HUES48 (cell line): ENCODE data around the gene HAUS2.
A peak's percentile ranks its signal among the peaks of the same experiment; 100 is the strongest.
"Not testable (repeated sequence)": the region's sequence is repeated elsewhere in the genome, so short reads cannot be mapped to it uniquely, and the experiment has no call there.

ENCODE experiments used
- H3K27ac ChIP-seq: one replicate; pipeline ENCODE4 v1.7.0; 2013; ENCODE audit warnings: low read depth, low read length, inconsistent platforms
- H3K27me3 ChIP-seq: 2 replicates; pipeline ENCODE4 v1.6.1; 2013; ENCODE audit warnings: mild to moderate bottlenecking, low read length; ENCODE audit not compliant: control insufficient read depth, insufficient read depth
- H3K36me3 ChIP-seq: 2 replicates; pipeline ENCODE4 v1.6.1; 2013; ENCODE audit warnings: low read length; ENCODE audit not compliant: control insufficient read depth, insufficient read depth
- H3K4me1 ChIP-seq: 2 replicates; pipeline ENCODE4 v1.6.1; 2013; ENCODE audit warnings: mild to moderate bottlenecking, low read length; ENCODE audit not compliant: control insufficient read depth, insufficient read depth
- H3K4me3 ChIP-seq: 2 replicates; pipeline ENCODE4 v1.5.1; 2013; ENCODE audit warnings: mild to moderate bottlenecking, low read depth, low read length
- H3K9ac ChIP-seq: 2 replicates; pipeline ENCODE4 v1.6.1; 2013; ENCODE audit warnings: mild to moderate bottlenecking, low read depth, low read length, moderate library complexity
- H3K9me3 ChIP-seq: 2 replicates; pipeline ENCODE4 v1.6.1; 2013; ENCODE audit warnings: low read length; ENCODE audit not compliant: control insufficient read depth, insufficient read depth

HAUS2 gene

DNA sequence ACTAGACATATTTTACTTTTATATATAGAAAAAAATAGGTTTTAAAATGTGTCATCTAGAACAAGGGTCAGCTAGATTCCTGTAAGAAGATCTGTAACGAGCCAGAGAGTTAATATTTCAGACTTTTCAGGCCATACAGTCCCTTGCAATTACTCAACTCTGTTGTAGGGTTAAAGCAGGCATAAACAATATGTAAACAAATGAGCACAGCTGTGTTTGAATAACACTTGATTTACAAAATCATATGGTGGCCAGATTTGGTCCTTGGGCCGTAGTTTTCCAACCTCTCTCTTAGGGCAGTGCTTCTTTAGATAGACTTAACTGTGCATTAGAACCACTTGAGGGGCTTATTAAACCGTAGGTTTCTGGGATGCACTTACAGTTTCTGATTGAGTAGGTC is 19.7 kb upstream of the HAUS2 start:
- H3K27ac ChIP-seq, result no peak overlapping the region
- H3K36me3 ChIP-seq, result peaks cover 60% of the 10 kb centered on the region
- no peak overlapping the region for H3K9ac ChIP-seq
- H3K27me3 ChIP-seq, result no peaks in the 10 kb centered on the region
- H3K9me3 ChIP-seq, result no peaks in the 10 kb centered on the region
- H3K4me3 ChIP-seq, result no peak overlapping the region
- H3K4me1 ChIP-seq, result no peaks in the 10 kb centered on the region

DNA sequence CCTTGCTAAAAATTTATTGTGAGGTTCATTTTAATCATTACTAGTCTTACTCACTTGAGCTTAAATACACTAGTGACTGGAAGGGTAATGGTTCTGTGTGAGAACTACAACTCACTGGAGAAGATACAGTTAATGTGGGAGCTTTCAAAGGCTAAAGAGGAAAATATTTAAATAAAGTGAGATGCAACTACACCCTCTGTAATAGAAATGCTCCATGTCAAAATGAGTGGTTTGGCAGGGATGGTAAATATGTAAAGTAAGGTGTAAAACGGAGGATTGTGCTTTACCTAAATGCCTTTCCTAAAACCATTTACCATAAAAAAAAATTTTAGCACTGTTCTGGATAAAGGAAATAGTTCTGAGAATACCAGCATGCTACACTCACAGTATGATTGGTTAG is 15.4 kb upstream of the HAUS2 start:
- Histone ChIP-seq H3K27me3 (no peaks in the 10 kb centered on the region), H3K9me3 (no peaks in the 10 kb centered on the region), H3K4me3 (no peak overlapping the region), H3K36me3 (peaks cover 46% of the 10 kb centered on the region), H3K9ac (no peak overlapping the region), H3K27ac (no peak overlapping the region), H3K4me1 (no peaks in the 10 kb centered on the region)

DNA sequence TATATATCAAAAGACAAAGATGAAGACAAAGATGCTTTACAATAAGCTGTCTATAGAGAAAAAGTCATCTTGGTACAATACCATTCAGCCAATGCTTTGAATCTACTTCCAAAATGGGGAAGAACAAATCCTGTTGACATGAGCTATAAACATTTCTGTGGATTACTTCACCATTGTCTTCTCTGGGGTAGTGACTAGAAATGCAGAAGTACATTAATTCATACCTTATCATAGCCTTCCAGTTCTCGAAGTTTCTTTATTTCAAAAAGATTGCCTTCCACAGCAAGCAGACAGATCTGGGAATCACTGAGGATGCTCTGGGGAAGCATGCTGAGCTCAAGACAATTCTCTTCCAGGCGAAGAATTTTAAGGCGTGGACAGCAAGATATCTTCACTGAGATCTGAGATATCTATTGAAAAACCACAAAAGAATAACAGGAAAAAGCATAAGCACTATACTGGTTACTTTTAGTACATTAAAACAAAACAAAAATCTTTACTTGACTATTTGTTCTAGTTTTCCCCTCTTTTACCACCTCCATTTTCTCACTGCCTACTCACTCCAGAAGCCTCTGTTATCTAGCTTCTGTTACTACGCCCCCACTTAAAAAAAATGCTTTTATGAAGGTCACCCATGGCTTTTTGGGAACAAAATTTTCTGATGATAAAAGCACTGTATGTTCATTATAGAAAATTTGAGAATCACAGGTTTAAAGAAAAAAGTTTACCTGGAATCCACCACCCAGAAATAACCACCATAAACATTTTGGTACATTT is 3.6 kb upstream of the HAUS2 start:
- Histone ChIP-seq H3K9ac (no peak overlapping the region), H3K27me3 (no peaks in the 10 kb centered on the region), H3K36me3 (peaks cover 25% of the 10 kb centered on the region), H3K9me3 (no peaks in the 10 kb centered on the region), H3K27ac (no peak overlapping the region), H3K4me3 (no peak overlapping the region), H3K4me1 (0 out of 2 replicates have a peak, but pooled peaks cover 7% of the 10 kb centered on the region)

DNA sequence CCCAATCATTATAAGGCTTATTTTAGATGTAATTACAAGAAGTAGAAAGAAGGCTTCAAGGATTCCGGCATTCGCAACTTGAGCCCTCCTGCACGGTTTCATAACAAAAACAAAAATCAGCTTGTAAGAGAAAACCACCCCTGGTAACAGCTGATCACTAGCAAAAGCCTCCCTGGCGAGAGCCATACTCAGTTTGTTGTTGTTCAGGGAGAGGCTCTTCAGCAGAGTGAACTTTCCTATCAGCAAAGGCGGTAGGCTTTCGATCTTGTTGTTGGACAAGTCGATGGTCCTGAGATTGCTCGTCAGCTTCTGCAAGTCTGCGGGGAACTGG is 755 bp upstream of the HAUS2 start:
- Histone ChIP-seq H3K36me3 (peaks cover 20% of the 10 kb centered on the region), H3K9ac (peak overlapping the region; percentile 92; the same call in 1 of the 2 replicates), H3K27ac (peak overlapping the region; percentile 63), H3K27me3 (no peaks in the 10 kb centered on the region), H3K4me3 (peak overlapping the region; percentile 94), H3K9me3 (no peaks in the 10 kb centered on the region), H3K4me1 (0 out of 2 replicates have a peak, but pooled peaks cover 7% of the 10 kb centered on the region)

DNA sequence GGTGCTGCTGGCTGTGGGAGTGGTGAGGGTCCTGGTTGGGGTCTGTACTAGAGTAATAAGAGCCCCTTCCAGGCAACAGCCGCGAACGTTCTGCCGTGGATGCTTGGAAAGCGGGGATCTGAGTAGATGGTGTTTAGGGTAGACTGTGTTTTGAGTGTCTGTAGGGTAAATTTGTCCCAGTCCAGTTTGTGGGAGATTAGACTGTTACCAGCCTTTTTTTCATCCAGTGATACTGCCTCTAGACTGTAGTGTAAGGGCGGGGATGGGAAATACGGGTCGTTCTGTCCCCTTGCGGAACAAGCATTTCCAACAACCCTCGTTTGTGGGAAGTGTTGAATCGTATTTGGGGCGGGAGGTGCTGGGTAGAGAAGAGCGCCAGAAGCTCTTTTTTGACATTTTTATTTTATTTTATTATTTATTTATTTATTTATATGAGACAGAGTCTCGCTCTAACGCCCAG is 424 bp downstream of the HAUS2 start:
- Histone ChIP-seq H3K4me3 (peak overlapping the region; percentile 94), H3K27ac (peak overlapping the region; percentile 63), H3K36me3 (peaks cover 11% of the 10 kb centered on the region), H3K4me1 (0 out of 2 replicates have a peak, but pooled peaks cover 7% of the 10 kb centered on the region), H3K9me3 (no peaks in the 10 kb centered on the region), H3K9ac (peak overlapping the region; percentile 92), H3K27me3 (no peaks in the 10 kb centered on the region)

DNA sequence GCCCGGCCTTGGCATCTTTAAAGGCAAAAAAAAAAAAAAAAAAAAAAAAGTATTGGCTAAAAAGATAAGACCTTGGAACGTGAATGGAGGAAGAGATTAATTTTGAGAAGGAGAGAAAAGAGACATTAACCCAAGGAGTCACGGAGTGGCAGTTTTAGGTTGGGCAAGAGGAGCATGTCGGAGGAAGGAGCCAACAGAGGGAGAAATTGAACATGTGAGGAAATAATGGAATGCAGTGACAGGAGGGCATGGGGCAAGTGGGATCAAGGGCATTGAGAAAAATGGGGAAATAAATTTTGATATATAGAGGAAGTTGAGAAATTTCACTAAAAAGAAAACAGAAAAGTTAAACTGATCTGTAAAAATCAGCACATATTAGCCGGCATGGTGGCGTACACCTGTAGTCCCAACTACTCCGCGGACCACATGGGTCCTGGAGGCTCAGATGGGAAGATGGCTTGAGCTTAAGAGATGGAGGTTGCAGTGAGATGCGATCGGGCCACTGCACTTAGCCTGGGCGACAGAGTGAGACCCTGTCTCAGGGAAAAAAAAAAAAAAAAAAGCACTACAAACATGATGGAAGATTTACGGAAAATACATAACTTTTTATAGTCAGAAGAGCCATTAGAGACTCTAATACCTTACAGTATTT is 1.2 kb downstream of the HAUS2 start:
- peaks cover 7% of the 10 kb centered on the region for H3K36me3 ChIP-seq
- H3K27me3 ChIP-seq, result no peaks in the 10 kb centered on the region
- peak overlapping the region; percentile 94 for H3K4me3 ChIP-seq
- H3K9me3 ChIP-seq, result no peaks in the 10 kb centered on the region
- no peak overlapping the region for H3K27ac ChIP-seq
- no peak overlapping the region for H3K9ac ChIP-seq
- 0 out of 2 replicates have a peak, but pooled peaks cover 7% of the 10 kb centered on the region for H3K4me1 ChIP-seq

DNA sequence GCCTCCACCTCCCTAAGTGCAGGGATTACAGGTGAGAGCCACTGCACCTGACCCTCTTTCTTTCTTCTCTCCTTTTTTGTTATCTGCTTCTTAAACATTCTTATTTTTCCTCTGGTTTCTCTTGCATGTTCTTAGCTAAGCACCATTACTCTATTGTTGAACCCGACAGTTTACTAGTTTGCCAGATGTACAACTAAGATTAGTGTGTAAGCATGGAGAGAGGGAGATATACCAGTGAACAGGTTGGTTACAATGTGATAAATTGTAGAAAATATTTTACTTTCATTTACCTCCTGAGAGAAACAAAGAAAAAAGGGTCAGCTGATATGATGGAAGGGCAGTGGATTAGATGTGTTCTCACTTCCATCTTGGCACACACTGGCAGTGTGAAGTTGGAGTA is 4.9 kb downstream of the HAUS2 start:
- no peaks in the 10 kb centered on the region for H3K4me1 ChIP-seq
- H3K27me3 ChIP-seq, result no peaks in the 10 kb centered on the region
- H3K36me3 ChIP-seq, result peaks cover 14% of the 10 kb centered on the region
- H3K27ac ChIP-seq, result no peak overlapping the region
- no peak overlapping the region for H3K4me3 ChIP-seq
- H3K9ac ChIP-seq, result no peak overlapping the region
- no peaks in the 10 kb centered on the region for H3K9me3 ChIP-seq

DNA sequence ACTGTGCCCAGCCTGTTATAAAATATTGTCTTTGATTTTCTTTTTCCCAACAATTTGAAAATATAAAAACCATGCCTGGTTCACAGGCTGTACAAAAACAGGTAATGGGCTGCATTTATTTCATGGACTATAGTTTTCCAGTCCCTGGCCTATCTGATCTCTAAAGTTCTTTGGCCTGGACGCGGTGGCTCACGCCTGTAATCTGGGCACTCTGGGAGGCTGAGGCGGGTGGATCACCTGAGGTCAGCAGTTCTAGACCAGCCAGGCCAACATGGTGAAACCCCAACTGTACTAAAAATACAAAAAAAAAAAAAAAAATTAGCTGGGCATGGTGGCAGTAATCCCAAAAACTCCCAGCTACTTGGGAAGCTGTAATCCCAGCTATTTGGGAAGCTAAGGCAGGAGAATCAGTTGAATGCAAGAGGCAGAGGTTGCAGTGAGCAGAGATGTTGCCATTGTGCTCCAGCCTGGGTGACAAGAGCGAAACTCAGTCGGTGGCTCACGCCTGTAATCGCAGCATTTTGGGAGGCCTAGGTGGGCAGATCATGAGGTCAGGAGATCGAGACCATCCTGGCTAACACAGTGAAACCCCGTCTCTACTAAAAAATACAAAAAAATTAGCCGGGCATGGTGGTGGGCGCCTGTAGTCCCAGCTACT is 8.0 kb downstream of the HAUS2 start:
- H3K9ac ChIP-seq, H3K27me3 ChIP-seq, H3K4me1 ChIP-seq, H3K27ac ChIP-seq, H3K9me3 ChIP-seq, H3K4me3 ChIP-seq: not testable (repeated sequence)
- H3K36me3 ChIP-seq, result peaks cover 46% of the 10 kb centered on the region

DNA sequence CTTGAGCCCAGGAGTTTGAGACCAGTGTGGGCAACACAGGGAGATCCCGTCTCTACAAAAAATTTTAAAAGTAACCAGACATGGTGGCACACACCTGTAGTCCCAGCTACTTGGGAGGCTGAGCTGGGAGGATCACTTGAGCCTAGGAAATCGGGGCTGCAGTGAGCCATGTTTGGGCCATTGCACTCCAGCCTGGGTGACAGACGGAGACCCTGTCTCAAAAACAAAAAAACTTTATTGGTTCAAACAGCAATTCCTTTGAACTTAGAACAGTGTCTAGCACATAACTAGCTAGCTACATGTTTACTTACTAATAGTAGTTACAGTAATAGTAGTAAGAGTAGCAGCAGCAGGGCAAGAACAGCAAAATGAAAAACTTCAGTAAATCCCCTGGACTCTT is 10.1 kb downstream of the HAUS2 start:
- H3K4me1 ChIP-seq, result no peaks in the 10 kb centered on the region
- H3K9me3 ChIP-seq, result no peaks in the 10 kb centered on the region
- H3K27me3 ChIP-seq, result no peaks in the 10 kb centered on the region
- H3K9ac ChIP-seq, result no peak overlapping the region
- H3K4me3 ChIP-seq, result no peak overlapping the region
- no peak overlapping the region for H3K27ac ChIP-seq
- H3K36me3 ChIP-seq, result peaks cover 62% of the 10 kb centered on the region

DNA sequence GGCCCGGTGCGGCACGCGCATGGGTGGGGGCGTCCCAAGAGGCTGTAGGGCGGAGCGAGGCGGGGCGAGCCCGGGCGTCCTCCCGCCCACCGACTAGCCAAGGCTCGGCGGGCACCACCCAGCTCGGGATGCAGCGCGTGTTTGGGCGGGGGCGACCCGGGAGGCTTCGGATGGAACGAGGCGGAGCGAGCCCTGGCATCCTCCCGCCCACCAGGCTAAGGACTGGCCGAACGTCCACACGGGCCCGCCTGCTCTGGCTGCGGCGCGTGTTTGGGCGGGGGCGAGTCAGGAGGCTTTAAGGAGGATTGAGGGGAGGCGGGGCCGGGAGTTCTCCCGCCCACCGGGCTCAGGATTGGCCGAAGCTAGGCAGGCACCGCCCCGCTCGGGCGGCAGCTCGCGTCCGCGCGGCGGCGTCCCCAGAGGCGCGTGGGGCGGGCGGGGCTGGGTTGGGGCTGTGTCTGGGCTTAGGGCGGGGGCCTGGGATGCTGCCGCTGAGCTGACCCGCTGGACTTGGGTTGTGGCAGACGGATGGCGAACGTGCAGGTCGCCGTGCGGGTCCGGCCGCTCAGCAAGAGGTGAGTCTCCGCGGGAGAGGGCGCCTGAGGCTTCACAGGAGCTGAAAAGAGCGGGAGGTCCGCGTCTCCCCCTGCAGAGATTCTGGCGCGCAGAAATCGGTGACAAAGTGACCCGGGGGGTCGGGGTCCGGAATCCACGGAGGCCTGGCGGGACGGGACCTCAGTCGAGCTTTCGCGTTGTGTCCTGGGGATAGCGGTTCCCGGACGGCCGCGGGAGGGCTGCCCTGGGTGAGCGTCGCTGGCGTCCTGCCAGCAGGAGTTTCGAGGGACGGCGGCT is 26.8 kb downstream of the HAUS2 start, which contains the start of gene STARD9:
Gene STARD9, plus strand, starts transcription at position 419 of the 852 bp plus-strand sequence. Its CDS starts 110 bp downstream, at position 529.
- H3K27me3 ChIP-seq, result peaks cover 24% of the 10 kb centered on the region

More for the DNA sequence above, 26.8 kb downstream of the HAUS2 start, which contains the start of gene STARD9:
- H3K4me3 ChIP-seq, result peak within 1 kb of the TSS; percentile 76
- no peaks in the 10 kb centered on the region for H3K36me3 ChIP-seq
- peak within 1 kb of the TSS; percentile 20 for H3K27ac ChIP-seq
- no peaks in the 10 kb centered on the region for H3K9me3 ChIP-seq
- no peaks in the 10 kb centered on the region; the same call in 1 of the 2 replicates for H3K4me1 ChIP-seq
- peak within 1 kb of the TSS; percentile 21; the same call in 1 of the 2 replicates for H3K9ac ChIP-seq
